HEK293 (cell line): ENCODE measurements around the gene CCDC3.

Experiments
- HOXA7 ChIP-seq: sonication (generic); formaldehyde crosslinking; IDR thresholded peaks from 2 replicates; pipeline ENCODE4 v1.8.1; 2022; ENCODE audit warnings: missing genetic modification reagents, borderline replicate concordance
- KLF1 ChIP-seq: fragments of 450-650 bp; formaldehyde crosslinking; IDR thresholded peaks from 2 replicates; pipeline ENCODE4 v1.5.1; 2016; ENCODE audit warnings: missing biosample characterization, missing genetic modification characterization
- PATZ1 ChIP-seq: fragments of 450-650 bp; formaldehyde crosslinking; IDR thresholded peaks from 2 replicates; pipeline ENCODE4 v1.5.1; 2016; ENCODE audit warnings: missing biosample characterization, missing genetic modification characterization
- PRDM1 ChIP-seq: fragments of 450-650 bp; formaldehyde crosslinking; IDR thresholded peaks from 2 replicates; pipeline ENCODE4; 2016; ENCODE audit warnings: missing biosample characterization, missing genetic modification characterization
- SP2 ChIP-seq: fragments of 450-650 bp; formaldehyde crosslinking; IDR thresholded peaks from 2 replicates; pipeline ENCODE4 v1.5.1; 2016; ENCODE audit warnings: missing biosample characterization, missing genetic modification characterization
- ZBTB17 ChIP-seq: fragments of 450-650 bp; formaldehyde crosslinking; IDR thresholded peaks from 2 replicates; pipeline ENCODE4 v1.5.1; 2016; ENCODE audit warnings: missing biosample characterization, missing genetic modification characterization
- ZBTB20 ChIP-seq: fragments of 450-650 bp; formaldehyde crosslinking; IDR thresholded peaks from 2 replicates; pipeline ENCODE4 v1.5.1; 2016; ENCODE audit warnings: missing biosample characterization, missing genetic modification characterization
- ZNF148 ChIP-seq: fragments of 450-650 bp; formaldehyde crosslinking; IDR thresholded peaks from 2 replicates; pipeline ENCODE4 v1.5.0; 2017; ENCODE audit warnings: missing biosample characterization, missing genetic modification characterization, borderline replicate concordance
- ZNF24 ChIP-seq: fragments of 450-650 bp; formaldehyde crosslinking; IDR thresholded peaks from 2 replicates; pipeline ENCODE4 v1.5.1; 2016; ENCODE audit warnings: missing biosample characterization, missing genetic modification characterization
- ZNF350 ChIP-seq: fragments of 450-650 bp; formaldehyde crosslinking; IDR thresholded peaks from 2 replicates; pipeline ENCODE4 v1.5.0; 2017; ENCODE audit warnings: missing biosample characterization, mild to moderate bottlenecking, missing genetic modification characterization
- TF ChIP-seq, protein P1 (sequence below): fragments of 450-650 bp; formaldehyde crosslinking; IDR thresholded peaks from 2 replicates; pipeline ENCODE4 v1.5.1; 2016; ENCODE audit warnings: missing biosample characterization, missing genetic modification characterization
- TF ChIP-seq, protein P2 (sequence below): fragments of 450-650 bp; formaldehyde crosslinking; optimal IDR thresholded peaks from 2 replicates; pipeline ENCODE3; 2016; ENCODE audit warnings: missing biosample characterization, mild to moderate bottlenecking, missing genetic modification characterization
- TF ChIP-seq, protein P3 (sequence below): fragments of 450-650 bp; formaldehyde crosslinking; IDR thresholded peaks from 2 replicates; pipeline ENCODE4 v1.5.1; 2016; ENCODE audit warnings: missing biosample characterization, missing genetic modification characterization

GRCh38 chr10:12876266-12876665 lies 125.2 kb downstream of the CCDC3 start:
- TF ChIP-seq, protein P1, sequence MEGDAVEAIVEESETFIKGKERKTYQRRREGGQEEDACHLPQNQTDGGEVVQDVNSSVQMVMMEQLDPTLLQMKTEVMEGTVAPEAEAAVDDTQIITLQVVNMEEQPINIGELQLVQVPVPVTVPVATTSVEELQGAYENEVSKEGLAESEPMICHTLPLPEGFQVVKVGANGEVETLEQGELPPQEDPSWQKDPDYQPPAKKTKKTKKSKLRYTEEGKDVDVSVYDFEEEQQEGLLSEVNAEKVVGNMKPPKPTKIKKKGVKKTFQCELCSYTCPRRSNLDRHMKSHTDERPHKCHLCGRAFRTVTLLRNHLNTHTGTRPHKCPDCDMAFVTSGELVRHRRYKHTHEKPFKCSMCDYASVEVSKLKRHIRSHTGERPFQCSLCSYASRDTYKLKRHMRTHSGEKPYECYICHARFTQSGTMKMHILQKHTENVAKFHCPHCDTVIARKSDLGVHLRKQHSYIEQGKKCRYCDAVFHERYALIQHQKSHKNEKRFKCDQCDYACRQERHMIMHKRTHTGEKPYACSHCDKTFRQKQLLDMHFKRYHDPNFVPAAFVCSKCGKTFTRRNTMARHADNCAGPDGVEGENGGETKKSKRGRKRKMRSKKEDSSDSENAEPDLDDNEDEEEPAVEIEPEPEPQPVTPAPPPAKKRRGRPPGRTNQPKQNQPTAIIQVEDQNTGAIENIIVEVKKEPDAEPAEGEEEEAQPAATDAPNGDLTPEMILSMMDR (tag by site-specific recombination): no peak
- TF ChIP-seq, protein P2, sequence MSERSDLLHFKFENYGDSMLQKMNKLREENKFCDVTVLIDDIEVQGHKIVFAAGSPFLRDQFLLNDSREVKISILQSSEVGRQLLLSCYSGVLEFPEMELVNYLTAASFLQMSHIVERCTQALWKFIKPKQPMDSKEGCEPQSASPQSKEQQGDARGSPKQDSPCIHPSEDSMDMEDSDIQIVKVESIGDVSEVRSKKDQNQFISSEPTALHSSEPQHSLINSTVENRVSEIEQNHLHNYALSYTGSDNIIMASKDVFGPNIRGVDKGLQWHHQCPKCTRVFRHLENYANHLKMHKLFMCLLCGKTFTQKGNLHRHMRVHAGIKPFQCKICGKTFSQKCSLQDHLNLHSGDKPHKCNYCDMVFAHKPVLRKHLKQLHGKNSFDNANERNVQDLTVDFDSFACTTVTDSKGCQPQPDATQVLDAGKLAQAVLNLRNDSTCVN (tag by site-specific recombination): no peak
- TF ChIP-seq ZBTB17 (no peak), HOXA7 (CRISPR knock-in tag) (no peak), SP2 (tag by site-specific recombination) (no peak), PRDM1 (tag by site-specific recombination) (no peak), ZNF350 (tag by site-specific recombination) (no peak), ZNF148 (tag by site-specific recombination) (no peak), ZBTB20 (tag by site-specific recombination) (no peak), ZNF24 (no peak), PATZ1 (tag by site-specific recombination) (no peak), KLF1 (tag by site-specific recombination) (no peak)
- TF ChIP-seq, protein P3, sequence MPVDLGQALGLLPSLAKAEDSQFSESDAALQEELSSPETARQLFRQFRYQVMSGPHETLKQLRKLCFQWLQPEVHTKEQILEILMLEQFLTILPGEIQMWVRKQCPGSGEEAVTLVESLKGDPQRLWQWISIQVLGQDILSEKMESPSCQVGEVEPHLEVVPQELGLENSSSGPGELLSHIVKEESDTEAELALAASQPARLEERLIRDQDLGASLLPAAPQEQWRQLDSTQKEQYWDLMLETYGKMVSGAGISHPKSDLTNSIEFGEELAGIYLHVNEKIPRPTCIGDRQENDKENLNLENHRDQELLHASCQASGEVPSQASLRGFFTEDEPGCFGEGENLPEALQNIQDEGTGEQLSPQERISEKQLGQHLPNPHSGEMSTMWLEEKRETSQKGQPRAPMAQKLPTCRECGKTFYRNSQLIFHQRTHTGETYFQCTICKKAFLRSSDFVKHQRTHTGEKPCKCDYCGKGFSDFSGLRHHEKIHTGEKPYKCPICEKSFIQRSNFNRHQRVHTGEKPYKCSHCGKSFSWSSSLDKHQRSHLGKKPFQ (tag by site-specific recombination): no peak
